HFF-Myc (cell line): ENCODE results near the gene CCDC197.

ENCODE experiments used
- DNase-seq: peaks from one replicate; pipeline ENCODE4 v3.0.0-alpha.2; 2011; ENCODE audit warnings: low read depth; ENCODE audit errors: extremely low read depth
- H3K4me3 ChIP-seq: replicated peaks from 2 replicates; pipeline ENCODE4 v1.5.1; 2011; ENCODE audit warnings: low read depth, mild to moderate bottlenecking, control low read depth, low read length
- CTCF ChIP-seq: IDR thresholded peaks from 2 replicates; pipeline ENCODE4 v1.5.1; 2012; ENCODE audit warnings: mild to moderate bottlenecking, low read depth, low read length, control low read depth; ENCODE audit errors: missing control alignments

The CCDC197 gene

GRCh38 chr14:94045563-94046345 is 48.7 kb downstream of the CCDC197 start:
- no peak overlapping the region for H3K4me3 ChIP-seq
- no peak for TF ChIP-seq CTCF
- DNase-seq = no peak

- TF ChIP-seq CTCF = no peak
- DNase-seq = no peak
- no peak overlapping the region for H3K4me3 ChIP-seq
Measured at GRCh38 chr14:94046696-94047250, 49.7 kb downstream of the CCDC197 start.

GRCh38 chr14:94047581-94047980 is 50.5 kb downstream of the CCDC197 start:
- DNase-seq = no peak
- H3K4me3 ChIP-seq = no peak overlapping the region
- TF ChIP-seq CTCF = no peak

- H3K4me3 ChIP-seq = no peak overlapping the region
- no peak for DNase-seq
- TF ChIP-seq CTCF = no peak
Measured at GRCh38 chr14:94048691-94049624, 51.9 kb downstream of the CCDC197 start.

- no peak for TF ChIP-seq CTCF
- H3K4me3 ChIP-seq = no peak overlapping the region
- no peak for DNase-seq
Measured at GRCh38 chr14:94049625-94050023, 52.5 kb downstream of the CCDC197 start.

- no peak for TF ChIP-seq CTCF
- no peak for DNase-seq
- no peak overlapping the region for H3K4me3 ChIP-seq
Measured at GRCh38 chr14:94050231-94050880, 53.3 kb downstream of the CCDC197 start.
